ENCODE results near the gene SLC31A1.

- TF ChIP-seq POLR2A (IDR thresholded peaks at IDR 0.05; ENCODE audit: low read depth, low read length) = no peak
- TF ChIP-seq POLR2AphosphoS5 (IDR thresholded peaks at IDR 0.05; ENCODE audit: low read depth, low read length) = no peak
- no peak for TF ChIP-seq TAF1 (IDR thresholded peaks at IDR 0.05; ENCODE audit: borderline replicate concordance, low read depth, low read length)
Measured at GRCh38 chr9:113219186-113219936, 2.0 kb upstream of the SLC31A1 start.

Data from GM12892 (cell line).